H1 (cell line): ENCODE measurements around the gene SIM2. TPM values are rescaled to one million over a fixed set of nuclear protein-coding genes. Genes with fewer than 3 reads are reported as not detected.

Experiments
- CTCF ChIA-PET: fragments of 300-600 bp; sonication (Branson Sonifier 250); formaldehyde crosslinking; loops from one replicate; lab custom pipeline; 2021; ENCODE audit not compliant: partially characterized antibody; lab: Charles Lee
- POLR2A ChIA-PET: fragments of 300-600 bp; sonication (Branson Sonifier 250); formaldehyde crosslinking; loops from one replicate; lab custom pipeline; 2021; ENCODE audit warnings: inconsistent platforms; ENCODE audit not compliant: partially characterized antibody; lab: Charles Lee
- DNase-seq, 2 experiments: peaks; one replicate each; pipeline versions ENCODE4 v3.0.0 to v3.0.0-alpha.2; 2010 to 2022; ENCODE audit warnings: low spot score in 2 of 2, low read depth in 1 of 2, mixed read lengths in 1 of 2
- FAIRE-seq: peaks from 2 replicates; lab custom pipeline; 2011; peaks lifted over from hg19 to GRCh38; lab: Jason Lieb, UNC
- H2AFZ ChIP-seq: 2 replicates; pipeline ENCODE4 v1.8.1; 2012; ENCODE audit warnings: low read length, inconsistent platforms
- H2AK5ac ChIP-seq: 2 replicates; pipeline ENCODE4 v1.6.1; 2013; ENCODE audit warnings: low read depth, low read length
- H2BK120ac ChIP-seq: replicated peaks from 2 replicates; pipeline ENCODE3; 2013; ENCODE audit warnings: low read depth, low read length, inconsistent platforms
- H2BK12ac ChIP-seq: 2 replicates; pipeline ENCODE4 v1.6.1; 2013; ENCODE audit warnings: low read depth, low read length
- H2BK15ac ChIP-seq: 2 replicates; pipeline ENCODE4 v1.6.1; 2013; ENCODE audit warnings: low read length
- H2BK20ac ChIP-seq: 2 replicates; pipeline ENCODE4 v1.6.1; 2013; ENCODE audit warnings: low read length
- H2BK5ac ChIP-seq: 2 replicates; pipeline ENCODE4 v1.6.1; 2013; ENCODE audit warnings: low read depth, low read length
- H3K14ac ChIP-seq: 2 replicates; pipeline ENCODE4 v1.6.1; 2013; ENCODE audit warnings: inconsistent platforms; ENCODE audit not compliant: insufficient read length
- H3K18ac ChIP-seq: 2 replicates; pipeline ENCODE4 v1.6.1; 2013; ENCODE audit warnings: low read length; ENCODE audit errors: extremely low read depth
- H3K23ac ChIP-seq: 2 replicates; pipeline ENCODE4 v1.6.1; 2013; ENCODE audit warnings: inconsistent platforms; ENCODE audit not compliant: insufficient read length
- H3K23me2 ChIP-seq: 2 replicates; pipeline ENCODE4 v1.6.1; 2013; ENCODE audit warnings: low read depth, low read length
- H3K27ac ChIP-seq: 2 replicates; pipeline ENCODE4 v1.6.1; 2011; ENCODE audit warnings: low read depth, low read length, inconsistent platforms
- H3K27me3 ChIP-seq, 4 experiments: replicated peaks in 1 of 4; 1 replicate in 1 of 4; 2 replicates in 3 of 4; pipeline versions ENCODE4 v1.6.1 to v1.8.1; 2011 to 2013; ENCODE audit warnings: low read length in 3 of 4, mild to moderate bottlenecking in 3 of 4, inconsistent platforms in 2 of 4, mixed read lengths in 2 of 4, moderate library complexity in 1 of 4; ENCODE audit not compliant: control insufficient read depth in 3 of 4, insufficient read depth in 3 of 4; ENCODE audit errors: extremely low read depth in 1 of 4
- H3K36me3 ChIP-seq, 4 experiments: 2 replicates each; pipeline versions ENCODE4 v1.6.1 to v1.8.1; 2011 to 2013; ENCODE audit warnings: mild to moderate bottlenecking in 4 of 4, low read length in 3 of 4, moderate library complexity in 2 of 4, control low read depth in 1 of 4, inconsistent platforms in 1 of 4; ENCODE audit not compliant: insufficient read depth in 4 of 4, control insufficient read depth in 2 of 4
- H3K4ac ChIP-seq: replicated peaks from 2 replicates; pipeline ENCODE3; 2013; ENCODE audit warnings: low read length, low read depth, mixed read lengths, inconsistent platforms; ENCODE audit not compliant: insufficient read length
- H3K4me1 ChIP-seq, 4 experiments: replicated peaks in 1 of 4; 1 replicate in 1 of 4; 2 replicates in 3 of 4; pipeline versions ENCODE4 v1.6.1 to v1.8.1; 2011 to 2013; ENCODE audit warnings: low read length in 3 of 4, inconsistent platforms in 2 of 4, mixed read lengths in 1 of 4; ENCODE audit not compliant: insufficient read depth in 4 of 4, control insufficient read depth in 3 of 4
- H3K4me2 ChIP-seq, 2 experiments: 2 replicates each; pipeline versions ENCODE4 v1.6.1 to v1.8.1; 2011 to 2013; ENCODE audit warnings: low read depth in 2 of 2, low read length in 2 of 2, control low read depth in 1 of 2, inconsistent platforms in 1 of 2, mild to moderate bottlenecking in 1 of 2; ENCODE audit not compliant: insufficient read depth in 1 of 2
- H3K4me3 ChIP-seq, 4 experiments: fragments of 200-600, 300-600 bp in 1 of 4; sonication (generic), shearing (Covaris generic), sonication (Bioruptor Twin) in 1 of 4; 2 replicates each; pipeline versions ENCODE4 v1.5.1 to v1.8.1; 2011 to 2016; ENCODE audit warnings: low read length in 4 of 4, low read depth in 3 of 4, control low read depth in 2 of 4, inconsistent platforms in 2 of 4, mild to moderate bottlenecking in 2 of 4, mixed read lengths in 1 of 4, moderate library complexity in 1 of 4; ENCODE audit not compliant: insufficient read depth in 2 of 4; ENCODE audit errors: extremely low read depth in 1 of 4
- H3K56ac ChIP-seq: replicated peaks from 2 replicates; pipeline ENCODE3; 2013; ENCODE audit warnings: low read depth, mild to moderate bottlenecking, mixed read lengths, low read length, inconsistent platforms; ENCODE audit not compliant: insufficient read length
- H3K79me1 ChIP-seq: 2 replicates; pipeline ENCODE4 v1.6.1; 2013; ENCODE audit warnings: low read depth, low read length, control low read depth
- H3K79me2 ChIP-seq, 2 experiments: 2 replicates each; pipeline versions ENCODE4 v1.6.1 to v1.8.1; 2012 to 2013; ENCODE audit warnings: low read length in 2 of 2, mild to moderate bottlenecking in 2 of 2, inconsistent platforms in 1 of 2; ENCODE audit not compliant: insufficient read depth in 2 of 2, control insufficient read depth in 1 of 2
- H3K9ac ChIP-seq, 4 experiments: replicated peaks in 1 of 4; 1 replicate in 1 of 4; 2 replicates in 3 of 4; pipeline versions ENCODE4 v1.6.1 to v1.8.1; 2011 to 2013; ENCODE audit warnings: low read depth in 3 of 4, low read length in 3 of 4, control low read depth in 2 of 4, mild to moderate bottlenecking in 2 of 4, moderate library complexity in 2 of 4, inconsistent platforms in 1 of 4; ENCODE audit errors: extremely low read depth in 1 of 4
- H3K9me3 ChIP-seq, 2 experiments: 2 replicates each; pipeline versions ENCODE4 v1.6.1 to v1.8.1; 2012 to 2013; ENCODE audit warnings: mild to moderate bottlenecking in 2 of 2, moderate library complexity in 2 of 2, control low read depth in 1 of 2, inconsistent platforms in 1 of 2, low read depth in 1 of 2, low read length in 1 of 2, mixed read lengths in 1 of 2; ENCODE audit not compliant: insufficient read depth in 2 of 2
- H4K20me1 ChIP-seq, 2 experiments: replicated peaks in 1 of 2; 2 replicates each; pipeline versions ENCODE3 to v1.8.1; 2011 to 2013; ENCODE audit warnings: inconsistent platforms in 2 of 2, low read length in 2 of 2, mild to moderate bottlenecking in 1 of 2; ENCODE audit not compliant: insufficient read depth in 2 of 2, control insufficient read depth in 1 of 2
- H4K5ac ChIP-seq: 2 replicates; pipeline ENCODE4 v1.6.1; 2013; ENCODE audit warnings: low read length, low read depth, mixed read lengths, inconsistent platforms; ENCODE audit not compliant: insufficient read length
- H4K8ac ChIP-seq: 2 replicates; pipeline ENCODE4 v1.8.0; 2013; ENCODE audit warnings: mild to moderate bottlenecking, moderate library complexity, low read length, inconsistent platforms; ENCODE audit not compliant: insufficient read depth; ENCODE audit errors: extremely low read depth
- H4K91ac ChIP-seq: replicated peaks from 2 replicates; pipeline ENCODE3; 2013; ENCODE audit warnings: low read length, mixed read lengths, inconsistent platforms; ENCODE audit not compliant: insufficient read length
- CHD2 ChIP-seq: IDR thresholded peaks from 2 replicates; pipeline ENCODE4 v1.6.1; 2012; ENCODE audit warnings: low read length, improper control_type of control experiment
- CREB1 ChIP-seq: IDR thresholded peaks from 2 replicates; pipeline ENCODE4 v1.6.1; 2012; ENCODE audit warnings: inconsistent platforms
- JUND ChIP-seq: IDR thresholded peaks from 2 replicates; pipeline ENCODE4 v1.6.1; 2011; ENCODE audit warnings: mild to moderate bottlenecking, improper control_type of control experiment, low read length
- NANOG ChIP-seq: IDR thresholded peaks from 2 replicates; pipeline ENCODE4 v1.6.1; 2011; ENCODE audit warnings: low read length, low read depth, mild to moderate bottlenecking, inconsistent platforms; ENCODE audit not compliant: insufficient read depth, poor library complexity, severe bottlenecking
- POLR2AphosphoS5 ChIP-seq: IDR thresholded peaks from 2 replicates; pipeline ENCODE4 v1.6.1; 2011; ENCODE audit warnings: low read depth, low read length
- POU5F1 ChIP-seq: IDR thresholded peaks from 2 replicates; pipeline ENCODE4 v1.6.1; 2011; ENCODE audit warnings: low read depth, mild to moderate bottlenecking, low read length, moderate library complexity
- RFX5 ChIP-seq: IDR thresholded peaks from 2 replicates; pipeline ENCODE4 v1.6.1; 2011; ENCODE audit warnings: low read depth, low read length, improper control_type of control experiment, borderline replicate concordance
- RXRA ChIP-seq: IDR thresholded peaks from 2 replicates; pipeline ENCODE4 v1.6.1; 2011; ENCODE audit warnings: low read depth, mild to moderate bottlenecking, low read length, moderate library complexity; ENCODE audit not compliant: insufficient read depth
- SIN3A ChIP-seq, 2 experiments: IDR thresholded peaks in 1 of 2; conservative IDR thresholded peaks in 1 of 2; 2 replicates each; pipeline ENCODE4 v1.6.1; 2011 to 2012; ENCODE audit warnings: low read length in 2 of 2, improper control_type of control experiment in 1 of 2, low read depth in 1 of 2, mild to moderate bottlenecking in 1 of 2
- SIX5 ChIP-seq: IDR thresholded peaks from 2 replicates; pipeline ENCODE4 v1.6.1; 2011; ENCODE audit warnings: mild to moderate bottlenecking, low read depth, low read length
- SP2 ChIP-seq: IDR thresholded peaks from 2 replicates; pipeline ENCODE4 v1.6.1; 2012; ENCODE audit warnings: mild to moderate bottlenecking, low read length, inconsistent platforms
- TAF7 ChIP-seq: optimal IDR thresholded peaks from 2 replicates; pipeline ENCODE3; 2011; ENCODE audit warnings: low read depth, mild to moderate bottlenecking, inconsistent platforms, low read length, moderate library complexity, borderline replicate concordance
- YY1 ChIP-seq: IDR thresholded peaks from 2 replicates; pipeline ENCODE4 v1.6.1; 2011; ENCODE audit warnings: low read depth, mild to moderate bottlenecking, low read length
- WGBS, 2 experiments: shearing (Covaris generic) in 1 of 2; methylation state at CpG; one replicate each; pipeline versions ENCODE4 v1.1.6 to v1.1.7; 2013 to 2015; ENCODE audit warnings: low lambda C conversion rate in 2 of 2, mixed read lengths in 2 of 2, inconsistent platforms in 1 of 2, low coverage in 1 of 2, missing lambda C conversion rate in 1 of 2; ENCODE audit not compliant: insufficient replicate concordance in 2 of 2, insufficient coverage in 1 of 2, insufficient read length in 1 of 2; ENCODE audit errors: extremely low coverage in 1 of 2, missing lambda C conversion rate in 1 of 2; 5-methylcytosine and 5-hydroxymethylcytosine counted together
- polyA plus RNA-seq, 7 experiments: library from polyadenylated mRNA; depleted of rRNA in 3 of 7; stranded (reverse) in 5 of 7; unstranded in 2 of 7; fragments of >200 nt in 5 of 7; fragments of 200-250 nt in 2 of 7; gene quantifications; 1 replicate in 5 of 7; 2 replicates in 1 of 7; 4 replicates in 1 of 7; pipeline versions ENCODE4 v1.2.1 to v1.2.3, GENCODE V29; 2011 to 2013; ENCODE audit warnings: missing spikeins in 2 of 7, mixed read lengths in 2 of 7
- total RNA-seq: library from RNA; stranded (reverse); fragmentation: NEBNext Ultra II Directional; extraction: Animal tissue kit (Norgen Biotek cat#: 25700); gene quantifications from 2 replicates; pipeline ENCODE4 v1.2.1, GENCODE V29; 2021
- TF ChIP-seq, protein P1 (sequence below): IDR thresholded peaks from 2 replicates; pipeline ENCODE4 v1.6.1; 2012; ENCODE audit warnings: low read length, inconsistent platforms

The SIM2 gene
- total and polyA plus RNA-seq, 2 of the 8 experiments (the other 6 are each of a cell fraction or from before 2014, with no cell fraction given), result 0.05 to 0.26 TPM

DNA sequence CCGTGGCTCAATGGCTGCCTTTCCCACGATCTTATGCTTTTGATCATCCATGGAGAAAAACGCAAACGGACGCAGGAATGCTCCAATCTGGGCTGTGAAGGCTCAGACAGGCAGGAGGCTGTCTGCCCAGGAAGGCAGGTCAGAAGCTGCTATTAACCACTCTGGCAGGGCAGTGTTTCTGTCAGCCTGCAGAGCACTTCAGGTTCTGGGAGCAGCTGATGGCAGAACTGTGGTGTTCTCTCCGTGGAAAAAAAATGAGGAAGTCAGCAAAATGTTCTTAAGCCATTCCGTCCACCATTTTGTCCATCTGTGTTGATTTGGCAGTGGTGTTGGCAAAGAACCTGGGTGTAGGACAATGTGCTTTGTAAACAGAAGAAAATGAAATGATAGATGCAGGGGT lies 91.7 kb downstream of the SIM2 start:
- 93% methylated on average over 7 of the region's 7 CpGs; no CpG with 5 or more reads in 1 of the 2 experiments for WGBS, 2 experiments
- H3K27me3 ChIP-seq, result no peaks in the 10 kb centered on the region
- FAIRE-seq, result no peak
- TF ChIP-seq RFX5, result no peak
- TF ChIP-seq CHD2, result no peak
- TF ChIP-seq POU5F1, result no peak
- no peak for TF ChIP-seq CREB1
- no peak for TF ChIP-seq TAF7
- no peak for TF ChIP-seq SIN3A (conservative IDR thresholded peaks at IDR 0.05 in 1 of 2, IDR thresholded peaks at IDR 0.05 in 1 of 2; ENCODE audit: low read depth in 1 of 2, low read length in 2 of 2)
- TF ChIP-seq JUND, result no peak
- no peak for TF ChIP-seq POLR2AphosphoS5
- TF ChIP-seq, protein P1, sequence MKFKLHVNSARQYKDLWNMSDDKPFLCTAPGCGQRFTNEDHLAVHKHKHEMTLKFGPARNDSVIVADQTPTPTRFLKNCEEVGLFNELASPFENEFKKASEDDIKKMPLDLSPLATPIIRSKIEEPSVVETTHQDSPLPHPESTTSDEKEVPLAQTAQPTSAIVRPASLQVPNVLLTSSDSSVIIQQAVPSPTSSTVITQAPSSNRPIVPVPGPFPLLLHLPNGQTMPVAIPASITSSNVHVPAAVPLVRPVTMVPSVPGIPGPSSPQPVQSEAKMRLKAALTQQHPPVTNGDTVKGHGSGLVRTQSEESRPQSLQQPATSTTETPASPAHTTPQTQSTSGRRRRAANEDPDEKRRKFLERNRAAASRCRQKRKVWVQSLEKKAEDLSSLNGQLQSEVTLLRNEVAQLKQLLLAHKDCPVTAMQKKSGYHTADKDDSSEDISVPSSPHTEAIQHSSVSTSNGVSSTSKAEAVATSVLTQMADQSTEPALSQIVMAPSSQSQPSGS, result no peak
- TF ChIP-seq SIX5, result no peak
- no peak for TF ChIP-seq SP2
- TF ChIP-seq YY1, result no peak
- no peak for TF ChIP-seq NANOG
- no peak for TF ChIP-seq RXRA

More for the DNA sequence above, 91.7 kb downstream of the SIM2 start:
- no peak overlapping the region for H2BK120ac ChIP-seq
- no peaks in the 10 kb centered on the region for H3K79me2 ChIP-seq
- H3K27ac ChIP-seq, result no peak overlapping the region
- no peaks in the 10 kb centered on the region for H3K79me1 ChIP-seq
- no peak overlapping the region for H3K14ac ChIP-seq
- H2BK12ac ChIP-seq, result no peak overlapping the region
- no peak overlapping the region for H2BK15ac ChIP-seq
- H3K9ac ChIP-seq, result no peak overlapping the region
- no peak overlapping the region for H4K8ac ChIP-seq
- no peak overlapping the region for H3K4me2 ChIP-seq
- no peak overlapping the region for H3K56ac ChIP-seq
- no peak overlapping the region for H2AFZ ChIP-seq
- H3K18ac ChIP-seq, result no peak overlapping the region
- CTCF ChIA-PET, result no interaction called here
- DNase-seq, result no peak
- peaks cover 0 to 4% (median 3%) of the 10 kb centered on the region in 4 experiments; a peak in 6 of 7 replicates for H3K4me1 ChIP-seq
- H3K23me2 ChIP-seq, result no peaks in the 10 kb centered on the region
- H3K9me3 ChIP-seq, result no peaks in the 10 kb centered on the region
- H2BK5ac ChIP-seq, result 0 out of 2 replicates have a peak overlapping the region, but pooled peaks have one; percentile 8
- no peaks in the 10 kb centered on the region for H3K36me3 ChIP-seq
- no peak overlapping the region for H3K4ac ChIP-seq
- 0 out of 2 replicates have a peak overlapping the region, but pooled peaks have one; percentile 28 for H2AK5ac ChIP-seq
- H4K91ac ChIP-seq, result no peak overlapping the region
- no peak overlapping the region for H4K5ac ChIP-seq
- H3K23ac ChIP-seq, result no peak overlapping the region
- POLR2A ChIA-PET, result no interaction called here
- H4K20me1 ChIP-seq, result no peaks in the 10 kb centered on the region
- no peak overlapping the region for H2BK20ac ChIP-seq
- no peak overlapping the region for H3K4me3 ChIP-seq
